Adrenal gland (tissue), 12 donors: ENCODE results near the gene PKDCC. TPM values are rescaled to one million over a fixed set of nuclear protein-coding genes. Genes with fewer than 3 reads are reported as not detected.
A peak's percentile ranks its signal among the peaks of the same experiment; 100 is the strongest.
"Not testable (repeated sequence)": the region's sequence is repeated elsewhere in the genome, so short reads cannot be mapped to it uniquely, and the experiment has no call there.

ENCODE experiments used
- DNase-seq, 7 donors: peaks; one replicate each; pipeline ENCODE4 v3.0.0-alpha.2; 2019 to 2020
- H3K27ac ChIP-seq, 5 donors: fragments of 200-600 bp; sonication (generic) in 4 of 5; 1 replicate in 3 of 5; 2 replicates in 2 of 5; pipeline versions ENCODE4 v1.5.1 to v1.8.0; 2016 to 2020; ENCODE audit warnings: mild to moderate bottlenecking in 1 of 5
- H3K27me3 ChIP-seq: fragments of 200-600 bp; 2 replicates; pipeline ENCODE4 v1.8.0; 2021
- H3K36me3 ChIP-seq, 2 donors: fragments of 200-600 bp; replicated peaks in 1 of 2; 1 replicate in 1 of 2; 2 replicates in 1 of 2; pipeline versions ENCODE4 v1.5.1 to v1.8.0; 2018 to 2022
- H3K4me1 ChIP-seq, 2 donors: fragments of 200-600 bp; replicated peaks in 1 of 2; 1 replicate in 1 of 2; 2 replicates in 1 of 2; pipeline versions ENCODE4 v1.5.1 to v1.8.0; 2018 to 2021
- H3K4me3 ChIP-seq, 4 donors: fragments of 200-600 bp; sonication (generic) in 3 of 4; one replicate each; pipeline ENCODE4 v1.5.1; 2016 to 2018
- H3K9me3 ChIP-seq, 3 donors: fragments of 200-600 bp; sonication (generic) in 1 of 3; replicated peaks in 1 of 3; 1 replicate in 2 of 3; 2 replicates in 1 of 3; pipeline versions ENCODE4 v1.5.1 to v1.8.0; 2016 to 2021
- POLR2A ChIP-seq, 2 donors: fragments of 450-650 bp; IDR thresholded peaks; one replicate each; pipeline ENCODE4 v1.6.1; 2017; ENCODE audit warnings: antibody characterized with exemption in 2 of 2, mild to moderate bottlenecking in 2 of 2, moderate library complexity in 1 of 2
- WGBS, 4 donors: extraction: QIAGEN DNeasy Blood & Tissue Kit in 2 of 4; methylation state at CpG; one replicate each; pipeline versions ENCODE4 v1.1.5 to v1.1.7; 2013 to 2017; 5-methylcytosine and 5-hydroxymethylcytosine counted together
- intact Hi-C, 2 donors: fragments of 100-400 bp; cut with DNase I; formaldehyde crosslinking; loops; one replicate each; pipeline versions ENCODE4 v1.14.1 to v1.15.0; 2022 to 2023
- polyA plus RNA-seq, 3 donors: library from polyadenylated mRNA; stranded (reverse); fragments of 200-250 nt in 2 of 3; fragments of 350-450 nt in 1 of 3; fragmentation: Illumina TruSeq in 1 of 3; extraction: RNeasy Lipid Tissue Mini Kit (QIAGEN cat#74804) in 1 of 3; gene quantifications; one replicate each; pipeline ENCODE4 v1.2.3, GENCODE V29; 2013 to 2014
- total RNA-seq, 9 donors: library from RNA; depleted of rRNA in 4 of 9; stranded (reverse); fragments of >200 nt in 4 of 9; fragments of 120-200 nt in 1 of 9; fragmentation: NEBNext Ultra II Directional in 1 of 9; extraction: Animal tissue kit (Norgen Biotek cat#: 25700) in 1 of 9; gene quantifications; one replicate each; pipeline versions ENCODE4 v1.1.0 to v1.2.4, GENCODE V29; 2013 to 2023
- TF ChIP-seq, protein P1 (sequence below), 6 experiments: fragments of 450-650 bp in 4 of 6; fragments of 200-600 bp in 2 of 6; sonication (generic) in 1 of 6; IDR thresholded peaks; 1 replicate in 5 of 6; 2 replicates in 1 of 6; pipeline versions ENCODE4 v1.5.1 to v1.8.0; 2016 to 2021; ENCODE audit warnings: antibody characterized with exemption in 6 of 6, mild to moderate bottlenecking in 2 of 6, moderate library complexity in 1 of 6
- donor health status: healthy with polysubstance abuse.
- donor health status: Bipolar disorder and iron deficiency.
- donor health status: DM: yes; HTN: yes; CAD: no.
- donor health status: DM: no; HTN: no; CAD: no.
- donor health status: DM: no; HTN: no; CAD: no.
- donor health status: DM: yes; HTN: yes; CAD: no.

The PKDCC gene
- total and polyA plus RNA-seq, 12 donors, result 29.7 to 170 (median 51.5) TPM

DNA sequence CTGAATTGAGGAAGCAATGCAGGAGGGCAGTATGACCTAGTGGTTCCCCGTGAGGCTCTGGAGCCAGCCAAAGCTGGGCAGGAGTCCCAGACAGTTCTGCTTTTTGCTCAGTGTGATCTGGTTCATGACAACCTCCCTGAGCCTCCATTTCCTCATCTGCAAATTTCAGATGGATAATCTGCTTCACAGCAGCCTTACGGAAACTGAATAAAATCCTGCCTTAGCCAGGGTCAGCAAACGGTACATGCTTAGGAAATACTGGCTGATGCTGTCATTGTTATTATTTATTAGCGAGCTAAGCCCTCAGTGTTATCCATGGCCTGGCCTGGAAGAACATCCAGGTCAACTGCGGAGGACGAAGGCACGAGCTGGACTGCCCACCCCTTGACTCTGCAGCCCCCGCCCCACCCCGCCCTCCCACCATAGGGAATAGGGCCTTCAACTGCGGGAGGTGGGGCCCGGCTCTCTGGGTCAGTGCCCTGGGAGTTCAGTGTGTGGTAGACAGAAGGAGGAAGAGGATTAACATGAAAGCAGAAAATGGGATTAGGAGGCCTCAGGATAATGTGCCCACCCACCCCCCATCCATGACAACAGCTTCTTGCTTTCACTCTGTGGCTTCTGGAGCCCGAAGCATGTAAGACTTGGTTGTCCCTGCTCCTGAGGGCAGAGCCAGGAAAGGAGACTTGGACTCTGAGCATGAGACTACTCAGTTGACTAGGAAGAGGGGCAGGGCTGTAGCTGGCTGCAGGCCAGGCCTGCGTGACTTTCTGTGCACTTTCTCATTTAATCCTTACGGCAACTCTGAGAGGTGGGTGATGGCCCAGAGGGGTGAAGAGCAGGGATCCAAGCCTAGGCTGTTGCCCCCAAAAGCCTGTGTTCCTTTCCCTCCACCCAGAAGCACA, 13.1 kb downstream of the PKDCC start:
- DNase-seq, result peak in 5 of 7 donors; percentile 46 to 80 (median 59)
- intact Hi-C loops, result no loop called here
- H3K27ac ChIP-seq, result peak overlapping the region in 4 of 5 donors; percentile 5 to 82 (median 62)
- 48 to 78% (median 56%) methylated on average over 10 to 14 of the region's 14 CpGs for WGBS, 4 donors
- H3K36me3 ChIP-seq, result peaks cover 0 to 36% of the 10 kb centered on the region in 2 donors
- H3K9me3 ChIP-seq, result no peaks in the 10 kb centered on the region
- no peak overlapping the region for H3K4me3 ChIP-seq
- no peaks in the 10 kb centered on the region for H3K27me3 ChIP-seq
- peaks cover 12 to 36% of the 10 kb centered on the region in 2 donors for H3K4me1 ChIP-seq
- no peak for TF ChIP-seq POLR2A (IDR thresholded peaks at IDR 0.05)
- TF ChIP-seq, protein P1, sequence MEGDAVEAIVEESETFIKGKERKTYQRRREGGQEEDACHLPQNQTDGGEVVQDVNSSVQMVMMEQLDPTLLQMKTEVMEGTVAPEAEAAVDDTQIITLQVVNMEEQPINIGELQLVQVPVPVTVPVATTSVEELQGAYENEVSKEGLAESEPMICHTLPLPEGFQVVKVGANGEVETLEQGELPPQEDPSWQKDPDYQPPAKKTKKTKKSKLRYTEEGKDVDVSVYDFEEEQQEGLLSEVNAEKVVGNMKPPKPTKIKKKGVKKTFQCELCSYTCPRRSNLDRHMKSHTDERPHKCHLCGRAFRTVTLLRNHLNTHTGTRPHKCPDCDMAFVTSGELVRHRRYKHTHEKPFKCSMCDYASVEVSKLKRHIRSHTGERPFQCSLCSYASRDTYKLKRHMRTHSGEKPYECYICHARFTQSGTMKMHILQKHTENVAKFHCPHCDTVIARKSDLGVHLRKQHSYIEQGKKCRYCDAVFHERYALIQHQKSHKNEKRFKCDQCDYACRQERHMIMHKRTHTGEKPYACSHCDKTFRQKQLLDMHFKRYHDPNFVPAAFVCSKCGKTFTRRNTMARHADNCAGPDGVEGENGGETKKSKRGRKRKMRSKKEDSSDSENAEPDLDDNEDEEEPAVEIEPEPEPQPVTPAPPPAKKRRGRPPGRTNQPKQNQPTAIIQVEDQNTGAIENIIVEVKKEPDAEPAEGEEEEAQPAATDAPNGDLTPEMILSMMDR (IDR thresholded peaks at IDR 0.05), result no peak

DNA sequence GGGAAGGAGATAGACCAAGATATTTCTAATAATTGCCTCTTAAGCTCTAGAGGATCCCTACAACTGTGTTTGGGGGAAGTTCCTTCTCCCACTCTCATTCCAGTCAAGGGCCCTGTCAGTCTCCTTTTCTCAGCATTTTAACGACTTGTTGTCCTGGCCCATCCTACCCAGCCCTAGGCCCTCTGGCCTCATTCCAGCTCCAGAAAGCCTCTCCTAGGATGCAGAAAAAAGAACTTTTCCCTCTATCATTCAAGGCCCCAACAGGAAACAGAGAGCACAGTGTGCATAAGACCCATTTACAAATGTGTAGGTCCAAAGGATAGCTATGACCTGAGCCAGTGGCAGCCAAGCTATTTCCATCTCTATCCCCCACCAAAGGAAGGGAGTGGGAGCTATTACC, 14.0 kb downstream of the PKDCC start:
- Histone ChIP-seq H3K9me3 (no peaks in the 10 kb centered on the region), H3K4me1 (peaks cover 12 to 32% of the 10 kb centered on the region in 2 donors), H3K27me3 (no peaks in the 10 kb centered on the region), H3K27ac (peak overlapping the region in 3 of 5 donors; percentile 27 to 82 (median 76)), H3K36me3 (peaks cover 0 to 28% of the 10 kb centered on the region in 2 donors), H3K4me3 (no peak overlapping the region)
- intact Hi-C loops, result no loop called here
- no peak for TF ChIP-seq POLR2A (IDR thresholded peaks at IDR 0.05)
- TF ChIP-seq, protein P1 (IDR thresholded peaks at IDR 0.05), result no peak
- no peak for DNase-seq
- WGBS, 4 donors, result 67 to 83% (median 74%) methylated on average over 1 of the region's 1 CpG

DNA sequence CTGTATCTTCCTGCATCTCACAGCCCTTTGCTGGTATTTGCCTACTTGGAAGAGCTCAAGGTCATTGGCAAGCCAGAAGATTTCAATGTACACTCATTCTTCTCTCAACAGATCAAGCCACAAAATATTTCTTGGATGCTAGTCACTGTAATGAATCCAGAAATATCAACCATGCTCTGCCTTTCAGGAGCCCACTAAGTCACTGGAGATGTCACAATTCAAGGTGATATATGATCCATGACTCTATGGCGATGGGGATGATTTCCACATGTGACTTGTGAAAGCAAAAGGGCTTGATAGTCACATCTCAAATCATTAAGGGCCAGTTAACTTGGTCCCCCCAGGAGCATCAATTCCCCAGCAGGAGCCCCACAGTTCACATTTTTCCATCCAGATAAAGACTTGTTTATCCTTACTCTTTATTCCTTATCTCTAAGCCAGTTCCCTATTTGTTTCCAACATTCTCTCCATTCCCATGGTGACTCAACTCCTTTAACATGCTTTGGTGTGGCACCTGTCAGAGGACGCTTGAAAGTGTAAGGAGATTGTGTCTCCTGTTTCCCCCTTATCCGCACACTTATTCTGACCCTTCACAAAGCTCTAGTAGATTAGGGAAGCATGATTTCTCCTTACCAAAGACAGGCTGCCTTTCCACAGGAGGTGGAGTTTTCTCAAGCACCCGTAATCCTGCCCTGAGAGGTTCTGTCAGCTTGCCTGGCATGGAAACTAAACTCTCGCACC, 15.8 kb downstream of the PKDCC start:
- peaks cover 12 to 32% of the 10 kb centered on the region in 2 donors for H3K4me1 ChIP-seq
- TF ChIP-seq POLR2A (IDR thresholded peaks at IDR 0.05), result no peak
- TF ChIP-seq, protein P1 (IDR thresholded peaks at IDR 0.05), result no peak
- H3K36me3 ChIP-seq, result peaks cover 0 to 10% of the 10 kb centered on the region in 2 donors
- 59 to 80% (median 74%) methylated on average over 5 of the region's 5 CpGs for WGBS, 4 donors
- H3K9me3 ChIP-seq, result no peaks in the 10 kb centered on the region
- no peaks in the 10 kb centered on the region for H3K27me3 ChIP-seq
- peak overlapping the region in 3 of 5 donors; percentile 6 to 57 (median 21) for H3K27ac ChIP-seq
- H3K4me3 ChIP-seq, result no peak overlapping the region
- peak in 1 of 7 donors; percentile 32 for DNase-seq
- intact Hi-C loops, result no loop called here

DNA sequence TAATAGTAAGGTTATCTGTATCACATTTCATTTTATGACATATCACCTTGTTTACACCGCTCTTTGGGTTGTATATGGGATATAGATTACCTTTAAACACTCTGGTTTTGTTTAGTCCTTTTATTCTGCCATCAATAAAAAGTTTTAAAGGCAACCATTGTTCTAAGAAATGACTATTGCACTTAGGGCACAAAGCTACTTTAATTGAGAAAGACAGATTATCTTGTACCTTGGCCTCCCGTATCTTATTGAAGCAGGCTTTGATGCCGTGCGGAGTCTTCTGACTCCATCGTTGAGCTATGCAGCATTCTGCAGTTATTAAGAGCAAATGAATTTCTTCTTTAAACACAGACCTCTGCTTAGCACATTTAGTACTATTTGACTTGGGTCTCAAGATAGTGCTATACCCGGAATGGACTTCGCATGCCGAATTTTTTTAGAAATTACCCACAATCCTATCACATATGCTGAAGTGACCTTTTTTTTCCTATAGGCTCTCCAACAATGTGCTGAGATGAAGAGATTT, 16.7 kb downstream of the PKDCC start:
- Histone ChIP-seq H3K36me3 (peaks cover 0 to 2% of the 10 kb centered on the region in 2 donors), H3K4me1 (peaks cover 12 to 26% of the 10 kb centered on the region in 2 donors), H3K4me3 (no peak overlapping the region), H3K27ac (peak overlapping the region in 2 of 5 donors; percentile 21 to 48), H3K9me3 (no peaks in the 10 kb centered on the region), H3K27me3 (no peaks in the 10 kb centered on the region)
- TF ChIP-seq, protein P1 (IDR thresholded peaks at IDR 0.05), result no peak
- TF ChIP-seq POLR2A (IDR thresholded peaks at IDR 0.05), result no peak
- WGBS, 4 donors, result 70 to 76% (median 74%) methylated on average over 8 of the region's 8 CpGs
- no peak for DNase-seq
- intact Hi-C loops, result no loop called here

DNA sequence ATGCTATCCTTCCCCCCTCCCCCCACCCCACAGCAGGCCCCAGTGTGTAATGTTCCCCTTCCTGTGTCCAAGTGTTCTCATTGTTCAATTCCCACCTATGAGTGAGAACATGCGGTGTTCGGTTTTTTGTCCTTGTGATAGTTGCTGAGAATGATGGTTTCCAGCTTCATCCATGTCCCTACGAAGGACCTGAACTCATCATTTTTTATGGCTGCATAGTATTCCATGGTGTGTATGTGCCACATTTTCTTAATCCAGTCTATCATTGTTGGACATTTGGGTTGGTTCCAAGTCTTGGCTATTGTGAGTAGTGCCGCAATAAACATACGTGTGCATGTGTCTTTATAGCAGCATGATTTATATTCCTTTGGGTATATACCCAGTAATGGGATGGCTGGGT, 17.9 kb downstream of the PKDCC start:
- intact Hi-C loops, H3K27me3 ChIP-seq, DNase-seq, H3K4me3 ChIP-seq, H3K27ac ChIP-seq, H3K9me3 ChIP-seq, H3K36me3 ChIP-seq: not testable (repeated sequence)
- WGBS, 4 donors, result 91 to 94% (median 93%) methylated on average over 2 to 5 of the region's 5 CpGs
- peaks cover 2 to 14% of the 10 kb centered on the region in 2 donors for H3K4me1 ChIP-seq

DNA sequence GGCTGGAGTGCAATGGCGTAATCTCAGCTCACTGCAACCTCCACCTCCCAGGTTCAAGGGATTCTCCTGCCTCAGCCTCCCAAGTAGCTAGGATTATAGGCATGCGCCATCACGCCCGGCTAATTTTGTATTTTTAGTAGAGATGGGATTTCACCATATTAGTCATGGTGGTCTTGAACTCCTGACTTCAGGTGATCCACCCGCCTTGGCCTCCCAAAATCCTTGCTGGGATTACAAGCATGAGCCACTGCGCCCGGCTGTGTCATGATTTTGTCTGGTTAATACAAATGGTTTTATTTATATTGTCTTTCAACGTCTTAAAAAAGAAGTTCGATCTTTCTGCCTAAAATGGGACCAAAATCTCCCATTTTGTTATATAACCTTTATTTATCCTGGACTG, 19.2 kb downstream of the PKDCC start:
- peaks cover 0 to 15% of the 10 kb centered on the region in 2 donors for H3K4me1 ChIP-seq
- DNase-seq, H3K9me3 ChIP-seq, H3K36me3 ChIP-seq, H3K4me3 ChIP-seq, H3K27me3 ChIP-seq, H3K27ac ChIP-seq, intact Hi-C loops: not testable (repeated sequence)
- 93 to 96% (median 94%) methylated on average over 9 of the region's 9 CpGs for whole genome bisulfite sequencing, 4 donors
